ENCODE data around the gene SUPV3L1.

The SUPV3L1 gene

DNA sequence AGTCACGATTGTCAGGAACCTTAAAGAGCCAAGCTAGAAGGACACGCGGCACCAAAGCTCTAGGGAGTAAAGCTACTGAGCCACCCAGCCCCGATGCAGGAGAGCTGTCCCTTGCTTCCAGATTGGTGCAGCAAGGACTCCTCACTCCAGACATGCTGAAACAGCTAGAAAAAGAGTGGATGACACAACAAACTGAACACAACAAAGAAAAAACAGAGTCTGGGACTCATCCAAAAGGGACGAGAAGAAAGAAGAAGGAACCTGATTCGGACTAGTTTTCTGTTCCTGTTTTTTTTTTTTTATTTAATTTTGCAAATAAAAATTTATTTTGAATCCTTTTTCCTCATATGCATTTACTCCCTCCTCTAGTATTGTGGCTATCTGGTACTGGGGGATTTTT lies 28.7 kb downstream of the SUPV3L1 start:
- no peak for DNase-seq

DNA sequence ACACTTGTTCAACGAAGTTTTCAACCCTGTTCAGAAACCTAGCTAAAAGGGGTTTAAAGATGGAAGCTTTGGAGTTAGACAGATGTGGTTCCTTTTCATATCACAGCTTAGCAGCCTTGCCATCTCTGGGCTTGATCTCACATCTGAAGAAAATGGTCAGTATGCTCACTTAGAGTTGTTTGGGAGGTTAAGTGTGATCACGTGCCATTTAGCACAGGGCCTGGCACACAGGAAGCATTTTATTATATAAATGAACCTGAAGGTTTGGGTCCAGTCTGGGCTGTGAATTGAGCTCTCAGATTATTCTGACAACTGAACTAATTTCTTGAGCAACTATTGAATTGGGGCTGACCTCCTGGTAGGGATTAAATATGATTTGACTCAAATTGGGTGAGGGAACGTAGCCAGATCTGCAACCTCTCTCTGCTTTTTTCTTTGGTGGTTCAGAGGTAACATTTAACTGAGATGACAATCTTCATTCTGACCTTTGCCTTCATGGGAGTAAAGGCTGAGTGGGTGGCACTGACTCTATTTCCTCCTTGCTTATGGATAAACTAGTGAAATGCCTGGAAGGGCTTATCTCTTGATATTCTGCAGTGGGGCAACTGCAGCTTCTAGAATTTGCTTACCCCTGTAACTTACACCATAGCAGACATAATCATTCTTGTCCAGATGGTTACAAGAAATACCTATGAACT lies 29.9 kb downstream of the SUPV3L1 start:
- DNase-seq, result no peak

DNA sequence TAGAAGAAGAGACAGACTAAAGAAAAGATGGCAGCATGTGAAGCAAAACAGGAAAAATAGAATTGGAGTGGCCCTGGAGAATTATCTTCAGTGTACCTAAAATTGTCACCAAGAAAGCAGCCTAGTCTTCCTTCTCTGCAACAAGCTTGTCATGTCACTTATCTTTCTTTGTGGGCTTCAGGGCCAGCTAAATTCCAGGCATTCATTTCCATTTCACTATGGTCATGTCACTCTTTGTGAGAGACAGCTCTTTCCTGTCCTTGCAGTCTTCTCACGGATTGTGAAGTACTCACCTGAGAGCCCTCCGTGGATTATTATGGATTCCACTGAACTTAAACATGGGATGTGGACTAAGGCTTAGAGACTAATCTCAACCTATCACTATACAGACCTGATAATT lies 31.1 kb downstream of the SUPV3L1 start:
- no peak for DNase-seq

- DNase-seq, result no peak
Observed at GRCh38 chr10:69211524-69211923, 31.5 kb downstream of the SUPV3L1 start.

- DNase-seq, result no peak
Observed at GRCh38 chr10:69213591-69214311, 33.7 kb downstream of the SUPV3L1 start.

GRCh38 chr10:69214666-69215131 lies 34.7 kb downstream of the SUPV3L1 start:
- no peak for DNase-seq

GRCh38 chr10:69215405-69216171 lies 35.6 kb downstream of the SUPV3L1 start:
- peak in 1 of 2 experiments; percentile 35 for DNase-seq

DNA sequence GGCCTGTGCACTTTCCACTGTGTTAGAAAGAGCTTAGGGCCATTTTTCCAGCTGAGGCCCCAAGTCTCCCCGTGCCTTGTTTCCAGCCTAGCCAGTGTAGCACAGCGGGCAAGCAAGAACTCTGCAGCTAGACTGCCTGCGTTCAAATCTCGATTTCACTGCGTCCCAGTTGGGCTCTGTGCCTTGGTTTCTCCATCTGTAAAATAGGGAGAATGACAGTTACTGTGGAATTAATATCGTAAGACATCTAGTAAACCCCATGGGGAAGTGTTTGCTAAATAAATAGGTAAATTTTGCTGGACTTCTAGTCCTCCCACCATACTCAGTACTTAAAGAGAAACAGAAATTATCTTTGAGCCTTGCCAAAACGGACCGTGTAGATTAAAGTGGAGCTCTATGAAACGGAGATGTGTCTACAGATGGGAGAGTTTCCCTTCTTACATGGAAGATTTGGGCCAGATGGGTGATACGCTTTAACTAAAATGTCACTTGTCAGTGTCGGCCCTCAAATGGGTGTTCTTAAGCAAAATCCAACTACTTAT lies 36.6 kb downstream of the SUPV3L1 start:
- no peak for DNase-seq

DNA sequence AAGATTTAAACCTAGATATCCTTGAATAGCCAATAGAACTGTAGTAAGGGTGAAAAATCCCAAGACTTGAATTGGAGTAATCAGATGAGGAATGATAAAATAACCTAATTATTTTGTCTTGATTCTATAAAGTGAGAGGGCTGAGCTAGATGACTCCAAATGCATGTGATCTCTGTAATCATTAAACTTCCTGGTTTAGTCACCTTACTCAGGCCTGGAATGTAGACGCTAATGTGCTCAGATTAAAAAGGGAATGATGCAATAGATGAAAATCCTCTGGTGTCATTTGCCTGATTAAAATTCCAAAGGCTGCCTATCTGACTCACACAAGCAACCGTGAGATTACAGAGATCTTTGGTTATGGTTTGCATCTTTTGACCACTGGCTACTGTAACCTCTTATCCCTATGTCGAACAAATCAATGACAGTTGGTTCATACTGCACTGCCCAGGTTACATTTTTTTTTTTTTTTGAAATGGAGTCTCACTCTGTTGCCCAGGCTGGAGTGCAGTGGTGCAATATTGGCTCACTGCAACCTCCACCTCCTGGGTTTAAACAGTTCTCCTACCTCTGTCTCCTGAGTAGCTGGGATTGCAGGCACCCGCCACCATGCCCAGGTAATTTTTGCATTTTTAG lies 37.2 kb downstream of the SUPV3L1 start:
- no peak for DNase-seq

DNA sequence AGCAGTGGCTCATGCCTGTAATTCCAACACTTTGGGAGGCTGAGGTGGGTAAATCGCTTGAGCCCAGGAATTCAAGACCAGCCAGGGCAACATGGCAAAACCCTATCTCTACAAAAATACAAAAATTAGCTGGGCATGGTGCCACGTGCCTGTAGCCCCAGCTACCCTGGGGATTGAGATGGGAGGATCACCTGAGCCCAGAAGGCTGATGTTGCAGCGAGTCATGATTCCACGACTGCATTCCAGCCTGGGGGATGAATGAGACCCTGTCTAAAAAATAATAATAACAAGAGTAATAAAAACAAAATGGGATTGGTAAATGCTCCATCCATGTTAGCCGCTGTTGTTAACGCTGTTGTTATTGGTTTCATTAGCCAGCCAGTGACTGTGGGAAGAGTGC lies 38.8 kb downstream of the SUPV3L1 start:
- no peak for DNase-seq

- DNase-seq, result no peak
Observed at GRCh38 chr10:69220041-69220451, 40.0 kb downstream of the SUPV3L1 start, which contains the start of gene HKDC1. TSS of gene HKDC1 (plus strand) at chr10:69220332. CDS start at chr10:69220436, 104 bp downstream.

DNA sequence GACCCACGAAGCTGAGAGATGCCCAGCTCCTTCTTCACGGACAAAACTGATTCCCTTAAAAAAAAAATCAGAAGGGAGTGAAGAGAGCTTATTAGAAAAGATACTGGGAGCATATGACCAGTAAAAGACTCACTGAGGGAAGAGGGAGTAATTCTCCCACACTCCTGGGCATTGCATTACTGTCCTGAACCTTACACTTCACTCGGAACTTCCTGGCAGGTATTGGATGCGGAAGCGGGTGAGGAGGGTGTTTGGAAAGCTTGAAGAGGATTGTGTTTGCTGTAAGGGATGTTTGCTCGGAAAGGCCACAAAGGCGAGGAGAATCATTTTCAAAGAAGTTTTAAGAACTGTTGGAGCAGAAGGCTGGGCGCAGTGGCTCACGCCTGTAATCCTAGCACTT lies 40.5 kb downstream of the SUPV3L1 start:
- DNase-seq, result no peak

- DNase-seq, result peak; percentile 74 to 83
Observed at GRCh38 chr10:69222157-69223027, 42.4 kb downstream of the SUPV3L1 start.

DNA sequence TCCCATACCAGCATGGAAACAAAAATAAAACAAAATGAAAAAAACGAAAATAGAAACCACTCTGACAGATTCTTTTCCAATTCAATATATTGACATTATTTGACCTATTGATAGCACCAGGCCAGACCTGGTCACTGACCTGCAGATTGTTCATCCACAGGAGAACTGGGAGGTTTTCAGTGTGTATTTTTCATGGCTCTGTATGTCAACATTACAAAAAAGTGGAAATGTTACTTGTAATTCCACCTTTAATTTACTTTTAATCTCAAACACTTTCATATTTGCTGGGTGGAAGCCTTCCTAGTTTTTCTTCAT lies 43.0 kb downstream of the SUPV3L1 start:
- DNase-seq, result no peak

GRCh38 chr10:69224862-69225657 lies 45.0 kb downstream of the SUPV3L1 start:
- no peak for DNase-seq

GRCh38 chr10:69225681-69226080 lies 45.6 kb downstream of the SUPV3L1 start:
- DNase-seq, result no peak

GRCh38 chr10:69226919-69227450 lies 47.0 kb downstream of the SUPV3L1 start:
- DNase-seq, result no peak

DNA sequence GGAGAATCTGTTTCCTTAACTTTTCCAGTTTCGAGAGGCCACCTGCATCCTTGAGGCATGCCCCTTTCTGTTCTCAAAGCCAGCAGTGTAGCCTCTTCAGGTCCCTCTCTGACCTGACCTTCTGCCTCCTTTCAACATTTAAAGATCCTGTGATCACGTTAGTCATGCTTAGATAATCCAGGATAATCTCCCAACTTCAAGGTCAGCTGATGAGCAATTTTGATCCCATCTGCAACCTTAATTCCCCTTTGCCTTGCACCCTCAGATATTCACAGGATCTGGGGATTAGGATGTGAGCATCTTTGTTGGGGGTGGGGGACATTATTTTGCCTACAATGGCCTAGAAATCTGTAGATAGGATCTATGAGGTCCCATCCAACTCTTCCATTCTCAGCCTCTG lies 48.1 kb downstream of the SUPV3L1 start:
- no peak for DNase-seq

DNA sequence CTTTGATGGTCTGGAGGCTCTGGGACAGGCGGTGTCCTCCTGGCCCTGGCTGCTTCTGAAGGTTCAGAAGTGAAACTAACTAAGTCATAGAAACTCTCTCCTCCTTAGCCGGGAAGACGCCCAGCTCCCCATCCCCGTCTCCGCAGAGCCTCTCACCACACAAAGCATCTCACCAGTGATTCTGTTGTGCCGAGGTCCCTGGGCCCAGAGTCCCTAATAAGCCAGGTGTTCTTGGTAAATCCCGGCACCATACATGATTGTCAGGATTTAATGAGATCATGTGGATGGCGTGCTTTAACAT lies 49.5 kb downstream of the SUPV3L1 start:
- no peak for DNase-seq

- no peak for DNase-seq
Observed at GRCh38 chr10:69230128-69230527, 50.1 kb downstream of the SUPV3L1 start.

DNA sequence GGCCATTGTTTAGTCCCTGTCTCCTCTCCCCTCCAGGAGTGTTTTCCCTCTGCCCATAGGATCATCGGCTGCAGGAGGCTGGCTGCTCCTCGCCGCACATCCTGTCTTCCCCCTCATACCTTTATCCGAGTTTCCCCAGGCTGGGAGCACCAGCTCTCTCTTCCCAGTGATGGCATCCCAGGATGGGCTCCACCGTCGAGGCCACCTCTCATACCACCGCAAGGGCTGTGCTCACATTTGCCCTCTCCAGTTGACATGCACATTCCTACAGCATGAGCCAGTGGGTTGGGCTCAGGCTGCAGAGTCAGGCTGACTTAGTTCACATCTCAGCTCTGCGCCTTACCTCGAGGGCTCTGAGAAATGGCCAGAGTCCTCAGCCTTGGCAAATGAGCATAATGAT lies 52.2 kb downstream of the SUPV3L1 start:
- no peak for DNase-seq
